CD14-positive monocyte (primary cell): ENCODE measurements around the gene NSG1. TPM values are rescaled to one million over a fixed set of nuclear protein-coding genes. Genes with fewer than 3 reads are reported as not detected.

Experiments
- DNase-seq, 3 donors: peaks; one replicate each; pipeline ENCODE4 v3.0.0-alpha.2; 2011 to 2022
- H2AFZ ChIP-seq: 2 replicates; pipeline ENCODE4 v1.6.0; 2012; ENCODE audit warnings: mild to moderate bottlenecking, low read depth, low read length, inconsistent platforms; ENCODE audit not compliant: insufficient read depth, poor library complexity, severe bottlenecking
- H3K27ac ChIP-seq, 2 donors: 1 replicate in 1 of 2; 2 replicates in 1 of 2; pipeline ENCODE4 v1.5.1; 2012 to 2013; ENCODE audit warnings: low read length in 2 of 2, control low read depth in 1 of 2, inconsistent platforms in 1 of 2, low read depth in 1 of 2, mild to moderate bottlenecking in 1 of 2
- H3K27me3 ChIP-seq, 2 donors: one replicate each; pipeline versions ENCODE4 v1.6.0 to v1.6.1; 2011 to 2013; ENCODE audit warnings: low read length in 2 of 2; ENCODE audit not compliant: control insufficient read depth in 2 of 2, insufficient read depth in 2 of 2
- H3K36me3 ChIP-seq, 2 donors: replicated peaks in 1 of 2; 1 replicate in 1 of 2; 2 replicates in 1 of 2; pipeline versions ENCODE4 v1.5.1 to v1.6.1; 2012 to 2013; ENCODE audit warnings: low read length in 2 of 2, control low read depth in 1 of 2, inconsistent platforms in 1 of 2, mild to moderate bottlenecking in 1 of 2; ENCODE audit not compliant: insufficient read depth in 2 of 2, control insufficient read depth in 1 of 2
- H3K4me1 ChIP-seq, 2 donors: 1 replicate in 1 of 2; 2 replicates in 1 of 2; pipeline versions ENCODE4 v1.5.1 to v1.6.1; 2012 to 2013; ENCODE audit warnings: low read length in 2 of 2, control low read depth in 1 of 2, inconsistent platforms in 1 of 2, mild to moderate bottlenecking in 1 of 2, moderate library complexity in 1 of 2; ENCODE audit not compliant: insufficient read depth in 2 of 2, control insufficient read depth in 1 of 2
- H3K4me2 ChIP-seq: replicated peaks from 2 replicates; pipeline ENCODE3; 2012; ENCODE audit warnings: low read length, moderate library complexity, mild to moderate bottlenecking; ENCODE audit not compliant: poor library complexity, severe bottlenecking; ENCODE audit errors: extremely low read depth
- H3K4me3 ChIP-seq, 3 experiments: fragments of 200-600 bp in 1 of 3; sonication (generic) in 1 of 3; replicated peaks in 1 of 3; 1 replicate in 2 of 3; 2 replicates in 1 of 3; pipeline ENCODE4 v1.5.1; 2011 to 2013; ENCODE audit warnings: low read length in 3 of 3, mild to moderate bottlenecking in 3 of 3, control low read depth in 2 of 3, low read depth in 2 of 3, inconsistent platforms in 1 of 3, moderate library complexity in 1 of 3
- H3K79me2 ChIP-seq: 2 replicates; pipeline ENCODE4 v1.6.0; 2012; ENCODE audit warnings: mild to moderate bottlenecking, control low read depth, inconsistent platforms, low read length, moderate library complexity; ENCODE audit not compliant: insufficient read depth
- H3K9ac ChIP-seq: 2 replicates; pipeline ENCODE4 v1.6.0; 2017; ENCODE audit warnings: low read length, mild to moderate bottlenecking; ENCODE audit not compliant: insufficient read depth, poor library complexity, severe bottlenecking
- H3K9me3 ChIP-seq, 2 donors: replicated peaks in 1 of 2; 1 replicate in 1 of 2; 2 replicates in 1 of 2; pipeline versions ENCODE4 v1.5.1 to v1.6.1; 2012 to 2013; ENCODE audit warnings: low read length in 2 of 2, control low read depth in 1 of 2; ENCODE audit not compliant: control insufficient read depth in 1 of 2, insufficient read depth in 1 of 2
- H4K20me1 ChIP-seq: 2 replicates; pipeline ENCODE4 v1.6.0; 2012; ENCODE audit warnings: mild to moderate bottlenecking, low read length, control low read depth, moderate library complexity; ENCODE audit not compliant: insufficient read depth
- H3K27ac Mint-ChIP-seq, 7 donors: one replicate each; pipeline ENCODE4 v1.8.0; 2020; ENCODE audit warnings: mild to moderate bottlenecking in 7 of 7, mixed read lengths in 7 of 7, moderate library complexity in 6 of 7, inconsistent platforms in 2 of 7
- H3K27me3 Mint-ChIP-seq, 3 donors: one replicate each; pipeline ENCODE4 v1.8.0; 2021 to 2022; ENCODE audit warnings: low read depth in 3 of 3, mild to moderate bottlenecking in 3 of 3, mixed read lengths in 3 of 3, moderate library complexity in 3 of 3, inconsistent platforms in 1 of 3
- H3K36me3 Mint-ChIP-seq, 2 donors: one replicate each; pipeline ENCODE4 v1.8.0; 2020; ENCODE audit warnings: mixed read lengths in 2 of 2, inconsistent platforms in 1 of 2, mild to moderate bottlenecking in 1 of 2
- H3K4me1 Mint-ChIP-seq: one replicate; pipeline ENCODE4 v1.8.0; 2020; ENCODE audit warnings: mild to moderate bottlenecking, mixed read lengths
- H3K4me3 Mint-ChIP-seq, 2 donors: one replicate each; pipeline ENCODE4 v1.8.0; 2020; ENCODE audit warnings: mild to moderate bottlenecking in 2 of 2, mixed read lengths in 2 of 2, moderate library complexity in 1 of 2
- H3K9me3 Mint-ChIP-seq, 7 donors: one replicate each; pipeline ENCODE4 v1.8.0; 2020 to 2022; ENCODE audit warnings: mixed read lengths in 7 of 7, mild to moderate bottlenecking in 6 of 7, moderate library complexity in 6 of 7, inconsistent platforms in 2 of 7
- CTCF ChIP-seq: fragments of 200-600 bp; IDR thresholded peaks from one replicate; pipeline ENCODE4 v1.8.0; 2022; ENCODE audit warnings: antibody characterized with exemption, mild to moderate bottlenecking
- WGBS: methylation state at CpG from one replicate; pipeline ENCODE4 v1.1.5; 2013; ENCODE audit warnings: missing lambda C conversion rate; ENCODE audit not compliant: insufficient coverage; 5-methylcytosine and 5-hydroxymethylcytosine counted together
- intact Hi-C, 2 donors: fragments of 100-400 bp; cut with micrococcal nuclease; formaldehyde crosslinking; loops; one replicate each; pipeline versions ENCODE4 v1.15.0 to v1.15.1; 2023
- polyA plus RNA-seq, 3 donors: library from polyadenylated mRNA; depleted of rRNA in 1 of 3; unstranded in 2 of 3; stranded (reverse) in 1 of 3; fragments of 300-500 nt in 2 of 3; fragments of >200 nt in 1 of 3; fragmentation: Illumina TruSeq in 2 of 3; gene quantifications; 1 replicate in 2 of 3; 2 replicates in 1 of 3; pipeline ENCODE4 v1.2.3, GENCODE V29; 2012 to 2021

NSG1 gene
- polyA plus RNA-seq, 3 donors, result 0.10 TPM; not detected in 2

- Mint-ChIP-seq H3K4me1 (no peaks in the 10 kb centered on the region), H3K4me3 (no peak overlapping the region), H3K9me3 (peaks cover 0 to 14% (median 0%) of the 10 kb centered on the region in 7 donors), H3K36me3 (no peaks in the 10 kb centered on the region), H3K27ac (no peak overlapping the region), H3K27me3 (peaks cover 22 to 33% (median 31%) of the 10 kb centered on the region in 3 donors)
- H3K4me2 ChIP-seq, result no peak overlapping the region
- no peak overlapping the region for H3K4me3 ChIP-seq
- peaks cover 0 to 7% of the 10 kb centered on the region in 2 donors for H3K27me3 ChIP-seq
- H3K4me1 ChIP-seq, result no peaks in the 10 kb centered on the region
- H3K79me2 ChIP-seq, result no peaks in the 10 kb centered on the region
- TF ChIP-seq CTCF, result no peak
- no peaks in the 10 kb centered on the region for H3K9me3 ChIP-seq
- intact Hi-C loops, result no loop called here
- DNase-seq, result no peak
- no peak overlapping the region for H3K27ac ChIP-seq
- 77% methylated on average over 5 of the region's 7 CpGs for WGBS
- H2AFZ ChIP-seq, result no peak overlapping the region
- no peak overlapping the region for H3K9ac ChIP-seq
- no peaks in the 10 kb centered on the region for H3K36me3 ChIP-seq
- no peaks in the 10 kb centered on the region for H4K20me1 ChIP-seq
Measured at GRCh38 chr4:4401036-4401435, 14.1 kb downstream of the NSG1 start.

- no peak overlapping the region for H3K4me3 Mint-ChIP-seq
- H3K9ac ChIP-seq, result no peak overlapping the region
- no peak overlapping the region for H3K4me3 ChIP-seq
- H3K36me3 Mint-ChIP-seq, result no peaks in the 10 kb centered on the region
- H4K20me1 ChIP-seq, result no peaks in the 10 kb centered on the region
- TF ChIP-seq CTCF, result no peak
- H3K36me3 ChIP-seq, result no peaks in the 10 kb centered on the region
- H2AFZ ChIP-seq, result no peak overlapping the region
- H3K4me1 ChIP-seq, result no peaks in the 10 kb centered on the region
- intact Hi-C loops, result no loop called here
- H3K27ac ChIP-seq, result no peak overlapping the region
- H3K9me3 Mint-ChIP-seq, result peaks cover 0 to 14% (median 0%) of the 10 kb centered on the region in 7 donors
- no peaks in the 10 kb centered on the region for H3K4me1 Mint-ChIP-seq
- peaks cover 7 to 21% (median 18%) of the 10 kb centered on the region in 3 donors for H3K27me3 Mint-ChIP-seq
- H3K27ac Mint-ChIP-seq, result no peak overlapping the region
- H3K4me2 ChIP-seq, result no peak overlapping the region
- H3K27me3 ChIP-seq, result no peaks in the 10 kb centered on the region
- 93% methylated on average over 5 of the region's 13 CpGs for WGBS
- no peaks in the 10 kb centered on the region for H3K9me3 ChIP-seq
- H3K79me2 ChIP-seq, result no peaks in the 10 kb centered on the region
- DNase-seq, result no peak
Measured at GRCh38 chr4:4402966-4403365, 16.1 kb downstream of the NSG1 start.
